GM19035 (cell line): ENCODE measurements around the gene PCSK6.

Source experiments
- ATAC-seq: cut with Tn5 transposase; IDR thresholded peaks from one replicate; pipeline ENCODE4 v1.9.1; 2021; ENCODE audit not compliant: unreplicated experiment

The PCSK6 gene

DNA sequence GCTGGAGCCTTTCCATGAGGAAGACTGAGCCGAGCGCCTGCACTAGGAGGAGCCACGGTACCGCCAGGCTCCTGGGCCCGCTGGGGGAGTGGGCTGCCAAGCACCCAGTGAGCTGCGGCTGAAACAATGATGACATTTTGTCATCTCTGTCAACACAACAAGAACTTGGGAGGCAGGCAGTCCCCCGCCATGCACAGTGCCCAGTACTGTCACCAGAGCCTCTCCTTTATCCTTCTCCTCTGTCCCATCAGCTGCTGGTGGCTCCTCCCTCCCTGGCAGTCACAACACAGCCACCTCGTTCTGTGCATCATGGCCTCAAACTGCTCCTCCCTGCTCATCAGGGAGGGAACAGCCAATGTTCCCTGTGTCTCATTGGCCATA, 34.0 kb upstream of the PCSK6 start:
- ATAC-seq = no peak

DNA sequence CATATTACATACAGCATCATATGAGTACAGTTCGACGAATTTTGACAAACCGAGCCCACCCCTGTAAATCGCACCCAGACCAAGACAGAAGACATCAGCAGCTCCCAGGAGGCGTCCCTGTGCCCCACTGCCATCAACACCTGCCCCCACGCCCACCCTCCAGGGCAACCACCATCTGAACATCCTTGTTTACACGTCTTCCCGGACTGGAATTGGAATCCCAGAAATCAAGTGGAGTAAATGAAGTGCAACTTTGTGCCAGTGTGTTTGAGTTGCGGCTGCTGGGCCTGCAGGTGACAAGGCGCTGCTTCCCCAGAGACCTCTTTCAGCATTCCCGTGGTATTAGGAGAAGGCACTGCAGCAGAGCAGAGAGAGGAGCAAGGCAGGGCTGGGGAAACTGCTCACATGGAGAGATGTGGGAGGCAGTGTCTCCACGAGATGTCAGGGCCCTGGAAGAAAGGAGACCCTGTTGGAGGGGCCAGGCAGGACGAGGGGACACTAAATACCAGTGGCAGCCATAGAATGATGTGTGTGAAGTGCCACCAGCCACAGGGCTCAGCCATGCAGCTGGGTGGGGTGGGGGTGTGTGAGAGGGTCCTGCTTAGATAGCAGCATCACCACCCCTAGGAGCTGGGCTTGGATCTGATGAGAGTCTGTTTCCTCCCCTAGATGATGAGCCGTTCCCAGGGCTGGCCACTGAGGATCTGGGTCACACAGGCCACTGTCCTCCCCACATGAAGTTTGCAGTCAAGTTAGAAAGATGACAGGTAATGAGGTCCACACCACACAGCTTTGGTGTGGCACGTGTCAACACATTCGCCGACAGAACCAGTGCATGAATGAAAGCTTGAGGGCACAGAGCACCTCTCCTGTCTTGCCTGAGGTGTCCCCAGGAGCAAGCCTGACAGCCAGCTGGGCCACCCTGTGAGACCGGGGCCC, 33.4 kb upstream of the PCSK6 start:
- no peak for ATAC-seq

DNA sequence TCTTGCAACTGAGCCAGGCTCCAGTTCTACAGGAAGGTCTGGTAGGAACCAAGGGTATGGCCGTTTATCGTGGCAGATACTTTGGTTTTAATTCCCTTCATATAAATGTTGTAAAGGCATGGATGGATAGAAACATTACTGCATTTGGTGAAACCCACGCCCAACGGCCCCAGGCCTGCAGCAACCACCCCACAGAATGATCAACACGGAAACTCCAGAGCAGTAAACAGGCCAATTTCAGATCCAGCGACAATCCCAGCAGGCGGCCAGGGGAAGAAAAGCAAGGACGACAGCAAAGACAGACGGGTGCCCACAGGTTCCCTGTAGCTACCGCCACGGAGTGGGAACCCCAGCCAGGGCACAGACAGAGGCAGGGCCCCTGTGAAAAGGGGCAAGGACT, 32.6 kb upstream of the PCSK6 start:
- ATAC-seq = no peak

- ATAC-seq = no peak
Measured at GRCh38 chr15:101521591-101521990, 32.1 kb upstream of the PCSK6 start.

- ATAC-seq = no peak
Measured at GRCh38 chr15:101521069-101521468, 31.6 kb upstream of the PCSK6 start.

DNA sequence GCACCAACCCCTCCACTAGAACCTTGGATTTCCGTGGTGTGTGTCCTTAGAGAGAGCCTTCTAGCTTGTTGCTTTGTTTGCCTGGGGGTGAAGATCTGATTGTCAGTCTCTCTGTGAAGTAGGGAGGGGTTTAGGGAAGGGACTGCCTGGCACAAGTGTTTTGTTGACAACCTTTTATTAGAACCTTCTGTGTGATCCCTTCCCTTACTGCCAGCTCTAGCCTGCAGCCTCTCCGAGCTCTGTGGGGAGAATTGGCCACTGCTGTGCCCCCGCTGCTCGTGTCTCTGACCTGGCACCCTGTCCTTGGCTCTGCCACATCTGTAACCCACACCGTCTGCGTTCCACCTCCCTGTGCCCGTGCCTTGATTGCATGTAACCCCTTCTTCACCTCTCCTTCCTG, 30.9 kb upstream of the PCSK6 start:
- no peak for ATAC-seq

GRCh38 chr15:101517504-101517903, 28.0 kb upstream of the PCSK6 start:
- no peak for ATAC-seq

DNA sequence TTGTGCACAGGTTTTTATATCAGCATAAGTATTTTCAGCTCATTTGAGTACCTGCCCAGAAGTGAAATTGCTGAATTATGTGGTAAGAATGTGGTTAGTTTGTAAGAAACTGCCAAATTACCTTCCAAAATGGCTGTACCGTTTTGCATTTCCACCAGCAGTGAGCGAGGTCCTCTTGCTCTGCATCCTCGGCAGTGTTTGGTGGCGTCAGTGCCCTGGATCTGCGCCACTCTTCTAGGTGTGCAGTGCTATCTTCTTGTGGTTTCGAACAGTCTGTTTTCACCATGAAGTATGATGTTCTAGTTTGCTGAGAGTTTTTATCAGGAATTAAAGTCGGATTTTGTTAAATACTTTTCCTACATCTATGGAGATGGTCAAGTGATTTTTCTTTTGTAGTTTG, 24.8 kb upstream of the PCSK6 start:
- ATAC-seq = no peak

GRCh38 chr15:101511717-101512116, 22.2 kb upstream of the PCSK6 start:
- ATAC-seq = no peak

DNA sequence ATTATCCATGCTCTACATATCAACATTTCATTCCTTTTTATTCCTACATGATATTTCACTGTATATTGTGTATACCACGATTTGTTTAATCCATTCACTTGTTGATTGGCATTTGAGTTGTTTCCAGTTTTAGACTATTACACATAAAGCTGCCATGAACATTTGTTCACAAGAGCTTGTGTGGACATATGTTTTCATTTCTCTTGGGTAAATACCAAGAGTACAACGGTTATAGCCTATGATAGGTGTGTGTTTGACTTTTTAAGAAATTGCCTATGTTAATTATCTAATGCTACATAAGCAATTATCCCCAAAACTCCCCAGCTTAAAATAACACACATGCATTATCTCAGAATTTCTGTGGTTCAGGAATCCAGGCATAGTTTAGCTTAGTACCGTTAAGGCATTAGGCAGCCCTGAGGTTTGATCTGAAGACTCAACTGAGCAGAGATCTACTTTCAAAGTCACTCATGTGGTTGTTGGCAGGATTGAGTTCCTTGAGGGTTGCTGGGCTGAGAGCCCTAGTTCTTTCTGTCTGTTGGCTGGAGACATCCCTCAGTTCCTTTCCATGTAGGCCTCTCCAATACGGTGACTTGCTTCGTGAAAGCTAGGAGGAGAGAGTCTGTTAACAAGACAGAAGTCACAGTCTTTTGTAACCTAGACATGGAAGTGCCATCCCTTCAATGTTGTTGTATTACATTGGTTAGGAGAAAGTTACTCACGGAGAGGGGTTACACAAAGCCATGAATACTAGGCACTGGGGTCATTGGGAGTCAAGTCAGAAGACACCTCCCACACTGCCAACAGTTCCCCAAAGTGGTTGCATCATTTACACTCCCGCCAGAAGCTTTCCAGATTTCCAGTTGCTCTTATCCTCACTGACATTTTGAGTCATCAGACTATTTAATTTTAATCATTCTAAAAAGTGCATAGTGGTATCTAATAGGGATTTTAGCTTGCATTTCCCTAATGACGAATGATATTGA, 21.0 kb upstream of the PCSK6 start:
- no peak for ATAC-seq

DNA sequence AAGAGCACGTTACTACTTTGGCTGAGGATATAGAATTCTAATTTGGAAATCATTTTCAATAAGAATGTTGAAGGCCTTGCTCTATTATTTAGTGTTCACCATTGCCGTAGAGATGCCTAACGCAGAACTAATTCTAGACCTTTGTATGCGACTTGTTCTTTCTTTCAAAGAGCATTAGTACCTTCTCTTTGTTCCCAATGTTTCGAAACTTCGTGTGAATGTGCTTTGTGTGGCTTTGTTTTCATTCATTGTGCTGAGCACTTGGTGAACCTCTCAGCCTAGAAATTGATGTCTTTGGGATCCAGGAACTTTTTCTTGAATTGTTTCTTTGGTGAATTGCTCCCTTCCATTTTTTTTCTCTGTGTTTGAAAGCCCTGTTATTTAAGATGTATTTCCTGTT, 19.8 kb upstream of the PCSK6 start:
- no peak for ATAC-seq

- ATAC-seq = no peak
Measured at GRCh38 chr15:101506491-101506890, 17.0 kb upstream of the PCSK6 start.

- no peak for ATAC-seq
Measured at GRCh38 chr15:101505610-101506337, 16.3 kb upstream of the PCSK6 start.

GRCh38 chr15:101504866-101505609, 15.5 kb upstream of the PCSK6 start:
- ATAC-seq = no peak

DNA sequence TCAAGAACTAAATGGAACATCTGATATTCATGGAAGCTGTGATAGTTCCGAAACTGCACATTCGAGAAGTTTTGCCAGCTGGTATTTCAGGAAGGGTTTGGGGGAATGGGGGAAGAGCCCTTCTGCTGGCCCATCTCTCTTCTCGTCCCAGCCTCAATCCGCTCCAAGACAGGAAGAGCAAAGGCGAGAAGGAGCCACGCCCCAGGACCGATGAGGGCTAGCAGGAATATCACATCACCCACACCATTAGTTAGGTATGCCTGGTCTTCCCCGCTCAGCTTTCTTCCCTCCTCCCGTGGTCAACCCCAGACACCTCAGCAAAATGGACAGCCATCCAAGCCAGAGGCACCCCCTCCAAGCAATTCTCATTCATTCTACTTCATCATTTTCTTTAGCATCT, 14.9 kb upstream of the PCSK6 start:
- no peak for ATAC-seq

DNA sequence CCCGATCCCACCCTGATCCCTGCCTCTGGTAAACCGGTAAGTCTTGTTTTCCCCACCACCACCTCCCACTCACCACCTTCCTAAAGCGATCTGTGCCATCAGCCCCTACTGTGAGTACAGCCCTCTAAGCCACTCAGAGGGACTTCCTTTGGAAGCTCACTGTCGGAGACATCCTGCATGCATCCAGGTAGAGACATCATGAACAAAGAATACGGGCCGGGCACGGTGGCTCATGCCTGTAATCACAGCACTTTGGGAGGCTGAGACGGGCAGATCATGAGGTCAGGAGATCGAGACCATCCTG, 13.7 kb upstream of the PCSK6 start:
- ATAC-seq = no peak

DNA sequence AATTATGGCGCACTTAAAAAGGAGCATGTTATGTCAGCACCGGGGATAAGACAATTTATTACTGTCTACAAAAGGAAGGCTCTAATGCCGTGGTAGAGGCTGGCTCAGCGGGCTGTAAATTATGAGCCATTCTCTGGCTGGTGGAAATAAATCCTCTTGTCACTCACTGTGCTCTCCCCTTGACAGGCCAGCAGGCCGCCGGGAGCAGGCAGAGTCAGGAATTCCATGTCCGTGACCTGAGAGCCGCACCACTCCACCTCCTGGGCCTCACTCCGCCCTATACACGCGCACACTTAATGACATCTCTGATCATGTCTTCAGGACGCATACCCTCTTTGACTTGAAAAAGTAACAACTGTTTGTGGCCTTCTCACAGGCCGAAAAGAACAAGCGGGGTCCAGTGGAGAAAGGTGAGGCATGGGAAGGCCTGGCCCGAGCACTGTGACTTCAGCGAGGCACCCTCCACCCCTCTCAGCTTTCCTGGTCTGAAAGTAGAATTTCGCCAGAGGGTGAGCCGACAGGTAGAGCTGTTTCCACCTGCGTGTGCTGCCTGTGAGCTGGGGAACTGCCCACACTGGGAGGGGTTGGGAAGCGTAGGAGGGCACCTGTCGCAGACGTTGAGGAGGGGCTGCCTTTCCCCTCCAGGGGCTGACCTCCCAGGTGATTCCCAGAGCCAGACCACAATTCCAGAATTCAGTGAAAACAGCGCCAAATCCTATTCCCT, 13.2 kb upstream of the PCSK6 start:
- ATAC-seq = no peak

GRCh38 chr15:101501703-101502373, 12.3 kb upstream of the PCSK6 start:
- peak; percentile 70 for ATAC-seq

DNA sequence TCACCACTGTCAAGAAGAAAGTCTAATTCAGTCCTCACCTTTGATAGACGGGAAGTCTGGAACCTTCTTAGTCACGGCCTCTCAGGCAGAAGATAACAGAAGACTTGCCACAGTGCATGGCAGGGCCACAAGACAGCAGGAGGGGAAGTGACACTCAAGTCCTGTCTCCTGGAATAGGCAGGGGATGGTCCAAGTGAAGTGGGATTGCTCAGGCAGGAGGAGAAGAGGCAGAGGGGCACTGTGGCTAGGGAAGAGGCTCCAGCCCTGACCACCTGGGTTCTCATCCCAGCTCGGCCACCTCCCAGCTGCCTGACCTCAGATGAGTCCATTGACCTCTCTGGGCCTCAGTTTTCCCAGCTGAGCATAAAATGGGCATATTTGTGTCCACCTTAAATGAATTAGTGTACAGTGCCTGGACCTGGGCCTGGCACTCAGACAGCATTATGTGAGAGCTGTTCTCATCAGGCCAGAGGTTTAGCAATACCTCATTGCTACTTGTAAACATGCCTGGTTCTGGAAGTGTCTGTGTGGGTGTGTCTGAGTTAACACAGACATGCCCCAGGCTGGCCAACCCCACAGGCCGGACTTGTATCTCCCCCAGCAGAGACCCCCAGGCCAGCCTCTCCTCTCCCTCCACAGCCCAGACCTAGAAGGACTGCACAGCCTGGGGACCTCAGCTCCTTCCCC, 11.5 kb upstream of the PCSK6 start:
- no peak for ATAC-seq
